ENCODE measurements around the gene JADE3.

JADE3 gene

GRCh38 chrX:47093860-47094259 lies 181.6 kb downstream of the JADE3 start:
- no peaks in the 10 kb centered on the region for H3K27me3 ChIP-seq (ENCODE audit: insufficient read depth, low read length, poor library complexity, severe bottlenecking)
- H2AFZ ChIP-seq (ENCODE audit: low read length), result no peak overlapping the region
- H3K4me3 ChIP-seq (ENCODE audit: low read length, poor library complexity, severe bottlenecking), result no peak overlapping the region
- H3K4me1 ChIP-seq (ENCODE audit: insufficient read depth, low read length, poor library complexity, severe bottlenecking), result no peaks in the 10 kb centered on the region
- no peaks in the 10 kb centered on the region for H3F3A ChIP-seq (ENCODE audit: low read depth)
- H4K20me1 ChIP-seq (ENCODE audit: insufficient read depth, low read length, poor library complexity, severe bottlenecking), result no peaks in the 10 kb centered on the region
- H3K9me2 ChIP-seq (replicated peaks; ENCODE audit: low read depth, low read length), result no peaks in the 10 kb centered on the region
- no peak overlapping the region for H3K4me2 ChIP-seq (ENCODE audit: low read depth, low read length, poor library complexity, severe bottlenecking)
- no peaks in the 10 kb centered on the region for H3K79me2 ChIP-seq (ENCODE audit: insufficient read depth, low read length)
- H3K9me3 ChIP-seq (ENCODE audit: insufficient read depth, low read depth, low read length), result no peaks in the 10 kb centered on the region
- no peak overlapping the region for H3K9ac ChIP-seq (ENCODE audit: low read depth, low read length, poor library complexity, severe bottlenecking)
- no peak for TF ChIP-seq EZH2phosphoT487 (IDR thresholded peaks at IDR 0.05; ENCODE audit: borderline replicate concordance)
- no peak for TF ChIP-seq CTCF (conservative IDR thresholded peaks at IDR 0.05; ENCODE audit: low read length)
- H3K36me3 ChIP-seq (ENCODE audit: insufficient read depth, low read length), result no peaks in the 10 kb centered on the region

GRCh38 chrX:47097018-47097417 lies 184.8 kb downstream of the JADE3 start:
- H3K9me3 ChIP-seq (ENCODE audit: insufficient read depth, low read depth, low read length), result no peaks in the 10 kb centered on the region
- no peaks in the 10 kb centered on the region for H3K79me2 ChIP-seq (ENCODE audit: insufficient read depth, low read length)
- H3F3A ChIP-seq (ENCODE audit: low read depth), result no peaks in the 10 kb centered on the region
- TF ChIP-seq EZH2phosphoT487 (IDR thresholded peaks at IDR 0.05; ENCODE audit: borderline replicate concordance) (no peak), CTCF (conservative IDR thresholded peaks at IDR 0.05; ENCODE audit: low read length) (no peak)
- H3K9me2 ChIP-seq (replicated peaks; ENCODE audit: low read depth, low read length), result no peaks in the 10 kb centered on the region
- H3K27me3 ChIP-seq (ENCODE audit: insufficient read depth, low read length, poor library complexity, severe bottlenecking), result no peaks in the 10 kb centered on the region
- H3K4me3 ChIP-seq (ENCODE audit: low read length, poor library complexity, severe bottlenecking), result no peak overlapping the region
- no peaks in the 10 kb centered on the region for H3K36me3 ChIP-seq (ENCODE audit: insufficient read depth, low read length)
- H2AFZ ChIP-seq (ENCODE audit: low read length), result no peak overlapping the region
- H3K9ac ChIP-seq (ENCODE audit: low read depth, low read length, poor library complexity, severe bottlenecking), result no peak overlapping the region
- H3K4me1 ChIP-seq (ENCODE audit: insufficient read depth, low read length, poor library complexity, severe bottlenecking), result no peaks in the 10 kb centered on the region
- no peaks in the 10 kb centered on the region for H4K20me1 ChIP-seq (ENCODE audit: insufficient read depth, low read length, poor library complexity, severe bottlenecking)
- H3K4me2 ChIP-seq (ENCODE audit: low read depth, low read length, poor library complexity, severe bottlenecking), result no peak overlapping the region

- Histone ChIP-seq H3K9ac (ENCODE audit: low read depth, low read length, poor library complexity, severe bottlenecking) (no peak overlapping the region), H3K9me3 (ENCODE audit: insufficient read depth, low read depth, low read length) (no peaks in the 10 kb centered on the region), H3K79me2 (ENCODE audit: insufficient read depth, low read length) (no peaks in the 10 kb centered on the region), H3K27me3 (ENCODE audit: insufficient read depth, low read length, poor library complexity, severe bottlenecking) (no peaks in the 10 kb centered on the region), H4K20me1 (ENCODE audit: insufficient read depth, low read length, poor library complexity, severe bottlenecking) (no peaks in the 10 kb centered on the region), H3K36me3 (ENCODE audit: insufficient read depth, low read length) (no peaks in the 10 kb centered on the region), H3F3A (ENCODE audit: low read depth) (no peaks in the 10 kb centered on the region), H3K4me1 (ENCODE audit: insufficient read depth, low read length, poor library complexity, severe bottlenecking) (no peaks in the 10 kb centered on the region), H3K4me2 (ENCODE audit: low read depth, low read length, poor library complexity, severe bottlenecking) (no peak overlapping the region), H3K9me2 (replicated peaks; ENCODE audit: low read depth, low read length) (no peaks in the 10 kb centered on the region), H2AFZ (ENCODE audit: low read length) (no peak overlapping the region), H3K4me3 (ENCODE audit: low read length, poor library complexity, severe bottlenecking) (no peak overlapping the region)
- no peak for TF ChIP-seq CTCF (conservative IDR thresholded peaks at IDR 0.05; ENCODE audit: low read length)
- TF ChIP-seq EZH2phosphoT487 (IDR thresholded peaks at IDR 0.05; ENCODE audit: borderline replicate concordance), result no peak
Measured at GRCh38 chrX:47098338-47099094, 186.3 kb downstream of the JADE3 start.

Data from Loucy (cell line).